HG03558 (cell line): Measurements from ENCODE around the gene CAMK1.

Experiments used
- ATAC-seq: cut with Tn5 transposase; IDR thresholded peaks from one replicate; pipeline ENCODE4 v1.9.1; 2021; ENCODE audit warnings: moderate number of reproducible peaks; ENCODE audit not compliant: unreplicated experiment; ENCODE audit errors: extremely low read depth

The CAMK1 gene

DNA sequence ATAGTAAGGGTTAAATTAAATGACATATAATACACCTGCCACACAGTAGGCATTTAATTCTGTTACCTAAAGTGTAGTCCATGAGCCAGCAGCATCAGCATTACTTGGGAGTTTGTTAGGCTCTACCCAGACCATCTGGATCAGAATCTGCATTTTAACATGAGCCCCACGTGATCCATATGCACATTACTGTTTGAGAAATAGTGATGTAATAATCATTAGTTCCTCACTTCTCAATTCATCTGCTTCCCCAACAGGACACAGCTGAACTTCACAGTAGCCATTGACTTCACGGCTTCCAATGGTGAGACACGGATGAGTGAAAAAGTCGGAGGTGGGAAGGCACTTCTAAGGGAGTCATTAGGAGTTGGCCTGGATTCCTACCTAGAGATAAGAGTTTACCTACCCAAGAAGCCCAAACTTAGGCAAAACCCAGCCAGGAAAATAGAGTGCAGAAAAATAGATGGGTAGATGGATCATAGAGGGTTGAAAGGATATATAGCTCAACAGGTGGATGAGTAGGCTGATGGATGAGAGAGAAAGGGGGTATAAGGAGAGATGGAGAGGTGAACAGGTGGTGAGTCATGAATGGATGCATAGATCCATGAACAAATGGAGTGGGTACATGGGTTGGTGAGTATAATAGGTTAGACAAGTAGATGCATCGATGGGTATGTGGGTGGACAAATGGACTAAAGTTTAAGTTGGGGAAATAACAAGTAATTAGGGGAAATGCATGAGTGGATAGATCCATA, 52.8 kb downstream of the CAMK1 start:
- no peak for ATAC-seq

DNA sequence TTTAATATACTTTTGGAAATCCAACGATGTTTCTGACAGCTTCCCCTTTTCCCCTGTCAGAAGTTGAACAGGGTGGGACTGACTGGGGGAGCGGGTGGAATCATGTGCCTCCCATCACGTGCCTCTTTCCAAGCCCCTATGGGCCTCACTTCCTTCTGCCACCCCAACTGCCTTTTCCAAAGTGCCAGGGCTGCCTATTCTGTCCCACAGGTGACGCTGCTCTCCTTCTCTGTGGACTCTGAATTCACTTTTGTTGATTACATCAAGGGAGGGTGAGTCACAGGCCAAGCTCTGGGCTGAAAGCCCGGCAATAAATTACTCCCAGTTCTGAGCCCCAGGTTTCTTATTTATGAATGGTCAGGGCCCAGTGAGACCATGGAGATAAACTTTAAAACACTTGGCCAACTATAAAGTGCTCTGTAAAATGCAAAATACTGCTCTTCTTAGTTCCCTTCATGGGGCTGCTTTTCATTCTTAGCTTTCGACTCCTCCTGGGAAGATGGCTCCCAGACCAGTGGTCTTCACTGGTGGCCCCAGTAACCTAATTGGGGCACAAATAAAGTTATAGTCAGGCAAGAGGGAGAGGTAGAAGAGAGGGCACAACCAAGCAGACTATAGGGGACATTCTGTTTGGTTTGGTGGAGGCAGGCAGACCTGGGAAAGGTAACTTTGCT, 53.8 kb downstream of the CAMK1 start:
- ATAC-seq, result no peak

DNA sequence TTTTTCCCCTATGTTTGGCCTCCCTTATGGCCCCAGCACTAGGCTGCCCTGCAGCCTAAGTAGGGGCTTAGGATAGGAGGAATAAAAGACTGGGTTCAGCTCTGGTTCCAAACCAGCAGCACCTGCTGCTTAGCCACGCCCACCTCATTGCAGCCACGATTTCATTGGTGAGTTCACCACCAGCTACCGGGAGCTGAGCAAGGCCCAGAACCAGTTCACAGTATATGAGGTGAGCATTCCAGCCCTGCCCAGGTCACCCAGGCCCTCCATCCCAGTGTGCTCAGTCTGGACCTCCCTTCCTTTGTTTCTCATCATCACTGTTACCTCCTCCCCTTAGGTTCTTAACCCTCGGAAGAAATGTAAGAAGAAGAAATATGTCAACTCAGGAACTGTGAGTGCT, 54.6 kb downstream of the CAMK1 start:
- ATAC-seq, result no peak

DNA sequence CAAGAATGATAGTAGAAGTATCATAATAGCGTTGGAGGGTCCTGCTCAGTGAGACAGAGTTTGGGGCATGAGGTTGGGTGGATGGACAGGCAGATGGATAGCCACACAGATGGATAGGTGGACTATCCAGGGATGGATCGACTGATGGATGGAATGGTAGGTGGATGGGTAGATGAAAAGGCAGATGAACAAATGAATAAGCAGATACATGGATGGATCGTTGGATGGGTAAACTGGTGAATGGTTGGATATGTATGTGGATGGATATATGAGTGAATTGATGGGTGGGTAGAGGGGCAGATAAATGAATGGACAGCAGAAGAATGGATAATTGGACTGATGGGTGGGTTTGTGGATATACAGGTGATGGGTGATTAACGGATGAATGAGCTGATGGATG, 56.6 kb downstream of the CAMK1 start:
- no peak for ATAC-seq

DNA sequence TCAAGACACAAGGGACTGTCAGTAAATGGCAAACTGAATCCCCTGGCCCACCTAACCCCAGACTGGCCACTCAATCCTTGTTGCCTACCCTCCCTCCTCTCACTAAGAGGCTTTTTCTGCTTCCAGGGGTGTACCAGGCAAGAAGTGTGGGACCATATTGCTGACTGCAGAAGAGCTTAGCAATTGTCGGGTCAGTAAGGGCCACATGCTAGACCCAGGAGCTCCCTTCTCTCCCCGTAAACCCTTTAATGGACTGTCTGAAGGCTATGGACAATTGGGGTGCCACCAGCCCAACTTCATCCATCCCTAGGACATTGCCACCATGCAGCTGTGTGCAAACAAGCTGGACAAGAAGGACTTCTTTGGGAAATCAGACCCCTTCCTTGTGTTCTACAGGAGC, 57.3 kb downstream of the CAMK1 start:
- ATAC-seq, result no peak

- ATAC-seq, result no peak
Observed at GRCh38 chr3:9710174-9710739, 59.5 kb downstream of the CAMK1 start.
